IMR-90 (cell line): Measurements from ENCODE around the gene SPOCK3. TPM values are rescaled to one million over a fixed set of nuclear protein-coding genes. Genes with fewer than 3 reads are reported as not detected.

Experiments
- ATAC-seq: fragments of 200-7000 bp; cut with Tn5 transposase; 2 replicates; pipeline ENCODE4 v1.9.1; 2020; ENCODE audit warnings: low read depth, mild to moderate bottlenecking, moderate library complexity
- BruUV-seq: library from RNA; stranded (reverse); fragments of 400-500 nt; replicated peaks from 2 replicates; lab custom pipeline; 2021; lab: Mats Ljungman, UMichigan
- CTCF ChIA-PET: fragments of 300-600 bp; formaldehyde crosslinking; extraction: SDS; loops from one replicate; lab custom pipeline; 2021; ENCODE audit warnings: antibody characterized with exemption; lab: Yijun Ruan, JAX
- POLR2A ChIA-PET: fragments of 300-600 bp; sonication (Branson Sonifier 250); formaldehyde crosslinking; loops from one replicate; lab custom pipeline; 2022; ENCODE audit warnings: antibody characterized with exemption; ENCODE audit not compliant: unreplicated experiment; lab: Charles Lee
- DNase-seq: peaks from one replicate; pipeline ENCODE4 v3.0.0; 2013
- H2AFZ ChIP-seq: replicated peaks from 2 replicates; pipeline ENCODE3; 2013; ENCODE audit warnings: low read length, mild to moderate bottlenecking; ENCODE audit not compliant: poor library complexity
- H2AK5ac ChIP-seq: 2 replicates; pipeline ENCODE4 v1.6.1; 2013; ENCODE audit warnings: low read depth, low read length, inconsistent platforms
- H2AK9ac ChIP-seq: replicated peaks from 2 replicates; pipeline ENCODE3; 2013; ENCODE audit warnings: mild to moderate bottlenecking, low read depth, low read length, moderate library complexity; ENCODE audit not compliant: poor library complexity
- H2BK120ac ChIP-seq: 2 replicates; pipeline ENCODE4 v1.6.1; 2013; ENCODE audit warnings: low read depth, low read length, inconsistent platforms
- H2BK15ac ChIP-seq: 3 replicates; pipeline ENCODE4 v1.6.1; 2013; ENCODE audit warnings: low read depth, low read length, inconsistent platforms
- H2BK20ac ChIP-seq: 2 replicates; pipeline ENCODE4 v1.6.1; 2013; ENCODE audit warnings: low read depth, mild to moderate bottlenecking, inconsistent platforms, low read length, moderate library complexity
- H2BK5ac ChIP-seq: 2 replicates; pipeline ENCODE4 v1.6.1; 2013; ENCODE audit warnings: mild to moderate bottlenecking, low read depth, low read length, inconsistent platforms; ENCODE audit not compliant: poor library complexity, severe bottlenecking
- H3K14ac ChIP-seq: replicated peaks from 2 replicates; pipeline ENCODE4 v1.6.1; 2013; ENCODE audit warnings: low read depth, low read length, inconsistent platforms
- H3K18ac ChIP-seq: 2 replicates; pipeline ENCODE4 v1.6.1; 2013; ENCODE audit warnings: low read depth, low read length, control low read depth
- H3K23ac ChIP-seq: 2 replicates; pipeline ENCODE4 v1.6.1; 2013; ENCODE audit warnings: low read depth, low read length, inconsistent platforms
- H3K27ac ChIP-seq: 2 replicates; pipeline ENCODE4 v1.5.1; 2013; ENCODE audit warnings: mild to moderate bottlenecking, control low read depth, low read length; ENCODE audit not compliant: insufficient read depth
- H3K27me3 ChIP-seq: 2 replicates; pipeline ENCODE4 v1.6.1; 2013; ENCODE audit warnings: low read length; ENCODE audit not compliant: control insufficient read depth, insufficient read depth
- H3K36me3 ChIP-seq: 2 replicates; pipeline ENCODE4 v1.6.1; 2013; ENCODE audit warnings: low read length, mixed read lengths; ENCODE audit not compliant: control insufficient read depth, insufficient read depth
- H3K4ac ChIP-seq: 2 replicates; pipeline ENCODE4 v1.6.1; 2013; ENCODE audit warnings: low read depth, low read length, inconsistent platforms
- H3K4me1 ChIP-seq: 2 replicates; pipeline ENCODE4 v1.6.1; 2013; ENCODE audit warnings: low read length, mixed read lengths; ENCODE audit not compliant: control insufficient read depth, insufficient read depth
- H3K4me2 ChIP-seq: 2 replicates; pipeline ENCODE4 v1.6.1; 2013; ENCODE audit warnings: low read depth, mild to moderate bottlenecking, control low read depth, low read length, moderate library complexity
- H3K4me3 ChIP-seq: 2 replicates; pipeline ENCODE4 v1.5.1; 2013; ENCODE audit warnings: low read depth, mild to moderate bottlenecking, control low read depth, low read length, moderate library complexity; ENCODE audit not compliant: insufficient read depth
- H3K56ac ChIP-seq: 2 replicates; pipeline ENCODE4 v1.6.1; 2013; ENCODE audit warnings: low read length, inconsistent platforms; ENCODE audit not compliant: insufficient read depth; ENCODE audit errors: extremely low read depth
- H3K79me1 ChIP-seq, 2 experiments: 2 replicates each; pipeline ENCODE4 v1.6.1; 2013; ENCODE audit warnings: low read length in 2 of 2, inconsistent platforms in 1 of 2, low read depth in 1 of 2
- H3K9ac ChIP-seq: 2 replicates; pipeline ENCODE4 v1.6.1; 2013; ENCODE audit warnings: low read depth, low read length, control low read depth
- H3K9me1 ChIP-seq: 2 replicates; pipeline ENCODE4 v1.6.1; 2013; ENCODE audit warnings: low read length, inconsistent platforms; ENCODE audit not compliant: insufficient read depth
- H3K9me3 ChIP-seq: 2 replicates; pipeline ENCODE4 v1.6.1; 2013; ENCODE audit warnings: low read length; ENCODE audit not compliant: control insufficient read depth, insufficient read depth
- H4K20me1 ChIP-seq: 2 replicates; pipeline ENCODE4 v1.6.1; 2013; ENCODE audit warnings: low read length, inconsistent platforms; ENCODE audit not compliant: insufficient read depth
- H4K5ac ChIP-seq: 2 replicates; pipeline ENCODE4 v1.6.1; 2013; ENCODE audit warnings: mild to moderate bottlenecking, low read depth, low read length, control low read depth
- H4K8ac ChIP-seq, 2 experiments: 2 replicates each; pipeline ENCODE4 v1.6.1; 2013; ENCODE audit warnings: low read depth in 2 of 2, low read length in 2 of 2, control low read depth in 1 of 2, inconsistent platforms in 1 of 2
- H4K91ac ChIP-seq: 2 replicates; pipeline ENCODE4 v1.6.1; 2013; ENCODE audit warnings: low read depth, low read length, inconsistent platforms; ENCODE audit not compliant: insufficient read depth
- BHLHE40 ChIP-seq: fragments of 150-350 bp; IDR thresholded peaks from 2 replicates; pipeline ENCODE4 v1.6.1; 2016; ENCODE audit warnings: mild to moderate bottlenecking, low read depth, low read length
- CEBPB ChIP-seq: IDR thresholded peaks from 2 replicates; pipeline ENCODE4 v1.6.1; 2012; ENCODE audit warnings: low read depth, low read length, improper control_type of control experiment
- CHD1 ChIP-seq: IDR thresholded peaks from 2 replicates; pipeline ENCODE4 v1.6.1; 2012; ENCODE audit warnings: low read depth, low read length, improper control_type of control experiment
- FOS ChIP-seq: fragments of 150-350 bp; IDR thresholded peaks from 2 replicates; pipeline ENCODE4 v1.6.1; 2016; ENCODE audit warnings: low read depth, low read length
- MAFK ChIP-seq: IDR thresholded peaks from 2 replicates; pipeline ENCODE4 v1.6.1; 2012; ENCODE audit warnings: low read depth, low read length, improper control_type of control experiment
- MAZ ChIP-seq: IDR thresholded peaks from 2 replicates; pipeline ENCODE4 v1.6.1; 2012; ENCODE audit warnings: low read depth, mild to moderate bottlenecking, low read length, improper control_type of control experiment, moderate library complexity, borderline replicate concordance
- MXI1 ChIP-seq: IDR thresholded peaks from 2 replicates; pipeline ENCODE4 v1.6.1; 2012; ENCODE audit warnings: low read depth, mild to moderate bottlenecking, low read length, moderate library complexity, borderline replicate concordance
- NFE2L2 ChIP-seq: fragments of 150-350 bp; IDR thresholded peaks from 2 replicates; pipeline ENCODE4 v1.6.1; 2016; ENCODE audit warnings: low read depth, mild to moderate bottlenecking, low read length
- POLR2A ChIP-seq: IDR thresholded peaks from 2 replicates; pipeline ENCODE4 v1.6.1; 2012; ENCODE audit warnings: mild to moderate bottlenecking, low read depth, low read length
- RAD21 ChIP-seq: IDR thresholded peaks from 2 replicates; pipeline ENCODE4 v1.6.1; 2012; ENCODE audit warnings: low read length, improper control_type of control experiment
- RCOR1 ChIP-seq: IDR thresholded peaks from 2 replicates; pipeline ENCODE4 v1.6.1; 2012; ENCODE audit warnings: mild to moderate bottlenecking, low read length, improper control_type of control experiment; ENCODE audit not compliant: insufficient replicate concordance
- RFX5 ChIP-seq: IDR thresholded peaks from 2 replicates; pipeline ENCODE4 v1.8.0; 2012; ENCODE audit warnings: low read depth, mild to moderate bottlenecking, low read length, moderate library complexity
- SMC3 ChIP-seq: fragments of 150-350 bp; IDR thresholded peaks from 2 replicates; pipeline ENCODE4 v1.6.1; 2016; ENCODE audit warnings: low read depth, mild to moderate bottlenecking, antibody characterized with exemption, low read length, moderate library complexity
- WGBS, 2 experiments: methylation state at CpG; one replicate each; pipeline versions ENCODE4 v1.1.5 to v1.1.7; 2013; ENCODE audit warnings: missing lambda C conversion rate in 2 of 2; ENCODE audit not compliant: insufficient read length in 1 of 2; ENCODE audit errors: extremely low coverage in 2 of 2; 5-methylcytosine and 5-hydroxymethylcytosine counted together
- dilution Hi-C: fragments of 300-500 bp; cut with HindIII; formaldehyde crosslinking; loops from one replicate; pipeline ENCODE4 v1.14.3; 2018; ENCODE audit warnings: low sequenced_read_pairs; ENCODE audit not compliant: unreplicated experiment
- in situ Hi-C: fragments of 300-500 bp; cut with MboI; formaldehyde crosslinking; loops from 3 replicates; pipeline ENCODE4 v1.14.3; 2019; ENCODE audit warnings: low sequenced_read_pairs, inconsistent platforms, mixed read lengths
- intact Hi-C: fragments of 100-400 bp; cut with micrococcal nuclease; formaldehyde crosslinking; loops from 2 replicates; pipeline ENCODE4 v1.10.0; 2022
- polyA plus RNA-seq, 3 experiments: library from polyadenylated mRNA; depleted of rRNA; stranded (reverse); fragments of >200 nt; gene quantifications; 2 replicates each; pipeline ENCODE4 v1.2.3, GENCODE V29; 2012; ENCODE audit warnings: low replicate concordance in 1 of 3
- total RNA-seq: library from RNA; depleted of rRNA; stranded (reverse); fragments of >200 nt; gene quantifications from 2 replicates; pipeline ENCODE4 v1.2.3, GENCODE V29; 2012
- TF ChIP-seq, protein P1 (sequence below): fragments of 150-350 bp; IDR thresholded peaks from 2 replicates; pipeline ENCODE4 v1.6.1; 2017; ENCODE audit warnings: mild to moderate bottlenecking, antibody characterized with exemption, low read length, low read depth
- TF ChIP-seq, protein P2 (sequence below): conservative IDR thresholded peaks from 2 replicates; pipeline ENCODE4 v1.5.1; 2012; ENCODE audit warnings: mild to moderate bottlenecking, low read depth, low read length, improper control_type of control experiment
- TF ChIP-seq, protein P3 (sequence below): fragments of 150-350 bp; IDR thresholded peaks from 2 replicates; pipeline ENCODE4 v1.6.1; 2016; ENCODE audit warnings: low read depth, mild to moderate bottlenecking, low read length, moderate library complexity, borderline replicate concordance

The SPOCK3 gene
- total and polyA plus RNA-seq, 2 of the 4 experiments (the other 2 are of a cell fraction), result not detected

DNA sequence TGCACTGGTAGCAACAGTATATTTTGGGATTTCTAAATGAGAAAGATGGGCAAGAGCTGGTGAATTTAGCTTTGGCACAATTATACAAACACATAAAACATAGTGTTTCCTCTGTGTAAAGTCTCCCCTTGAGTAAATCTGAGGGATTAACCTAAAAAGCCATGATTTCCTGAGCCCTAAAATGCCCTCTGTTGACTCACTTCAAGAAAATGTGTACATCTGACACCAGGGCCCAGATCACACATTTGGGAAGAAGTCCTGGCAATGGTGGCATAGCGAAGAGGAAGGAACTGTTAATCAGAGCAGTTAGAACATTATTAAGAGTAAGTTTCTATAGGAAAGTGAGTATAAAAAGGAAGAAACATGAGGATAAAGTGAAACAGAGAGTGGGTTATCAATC lies 338.5 kb downstream of the SPOCK3 start:
- Histone ChIP-seq H3K4ac (no peak overlapping the region), H3K23ac (no peak overlapping the region), H4K8ac (no peak overlapping the region), H2BK5ac (no peak overlapping the region), H3K14ac (no peak overlapping the region), H3K4me3 (no peak overlapping the region), H2BK15ac (no peak overlapping the region), H4K20me1 (no peaks in the 10 kb centered on the region), H3K18ac (no peak overlapping the region), H3K4me1 (no peaks in the 10 kb centered on the region), H2BK120ac (no peak overlapping the region), H3K27ac (no peak overlapping the region), H3K9me1 (no peaks in the 10 kb centered on the region), H3K9me3 (peaks cover 10% of the 10 kb centered on the region), H2AK5ac (no peak overlapping the region), H3K56ac (no peak overlapping the region), H4K5ac (no peak overlapping the region), H2BK20ac (no peak overlapping the region), H3K36me3 (no peaks in the 10 kb centered on the region), H3K27me3 (no peaks in the 10 kb centered on the region), H2AK9ac (no peak overlapping the region), H4K91ac (no peak overlapping the region), H3K9ac (no peak overlapping the region), H3K79me1 (no peaks in the 10 kb centered on the region), H3K4me2 (no peak overlapping the region), H2AFZ (no peak overlapping the region)
- POLR2A ChIA-PET, result no interaction called here
- intact Hi-C loops (no loop called here), in situ Hi-C loops (no loop called here), dilution Hi-C loops (no loop called here)
- ATAC-seq, result no peak
- CTCF ChIA-PET, result interaction anchor here (0.6 kb wide), 1 partner anchor 302 kb away, joined by 6 read pairs; no protein-coding TSS in a partner anchor
- TF ChIP-seq RCOR1 (no peak), MAZ (no peak), SMC3 (no peak), MAFK (no peak), POLR2A (no peak), CEBPB (no peak), RAD21 (no peak), NFE2L2 (no peak), RFX5 (no peak), FOS (no peak), BHLHE40 (no peak), MXI1 (no peak), CHD1 (no peak)
- TF ChIP-seq, protein P1, sequence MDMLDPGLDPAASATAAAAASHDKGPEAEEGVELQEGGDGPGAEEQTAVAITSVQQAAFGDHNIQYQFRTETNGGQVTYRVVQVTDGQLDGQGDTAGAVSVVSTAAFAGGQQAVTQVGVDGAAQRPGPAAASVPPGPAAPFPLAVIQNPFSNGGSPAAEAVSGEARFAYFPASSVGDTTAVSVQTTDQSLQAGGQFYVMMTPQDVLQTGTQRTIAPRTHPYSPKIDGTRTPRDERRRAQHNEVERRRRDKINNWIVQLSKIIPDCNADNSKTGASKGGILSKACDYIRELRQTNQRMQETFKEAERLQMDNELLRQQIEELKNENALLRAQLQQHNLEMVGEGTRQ, result no peak
- TF ChIP-seq, protein P2, sequence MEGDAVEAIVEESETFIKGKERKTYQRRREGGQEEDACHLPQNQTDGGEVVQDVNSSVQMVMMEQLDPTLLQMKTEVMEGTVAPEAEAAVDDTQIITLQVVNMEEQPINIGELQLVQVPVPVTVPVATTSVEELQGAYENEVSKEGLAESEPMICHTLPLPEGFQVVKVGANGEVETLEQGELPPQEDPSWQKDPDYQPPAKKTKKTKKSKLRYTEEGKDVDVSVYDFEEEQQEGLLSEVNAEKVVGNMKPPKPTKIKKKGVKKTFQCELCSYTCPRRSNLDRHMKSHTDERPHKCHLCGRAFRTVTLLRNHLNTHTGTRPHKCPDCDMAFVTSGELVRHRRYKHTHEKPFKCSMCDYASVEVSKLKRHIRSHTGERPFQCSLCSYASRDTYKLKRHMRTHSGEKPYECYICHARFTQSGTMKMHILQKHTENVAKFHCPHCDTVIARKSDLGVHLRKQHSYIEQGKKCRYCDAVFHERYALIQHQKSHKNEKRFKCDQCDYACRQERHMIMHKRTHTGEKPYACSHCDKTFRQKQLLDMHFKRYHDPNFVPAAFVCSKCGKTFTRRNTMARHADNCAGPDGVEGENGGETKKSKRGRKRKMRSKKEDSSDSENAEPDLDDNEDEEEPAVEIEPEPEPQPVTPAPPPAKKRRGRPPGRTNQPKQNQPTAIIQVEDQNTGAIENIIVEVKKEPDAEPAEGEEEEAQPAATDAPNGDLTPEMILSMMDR, result no peak
- TF ChIP-seq, protein P3, sequence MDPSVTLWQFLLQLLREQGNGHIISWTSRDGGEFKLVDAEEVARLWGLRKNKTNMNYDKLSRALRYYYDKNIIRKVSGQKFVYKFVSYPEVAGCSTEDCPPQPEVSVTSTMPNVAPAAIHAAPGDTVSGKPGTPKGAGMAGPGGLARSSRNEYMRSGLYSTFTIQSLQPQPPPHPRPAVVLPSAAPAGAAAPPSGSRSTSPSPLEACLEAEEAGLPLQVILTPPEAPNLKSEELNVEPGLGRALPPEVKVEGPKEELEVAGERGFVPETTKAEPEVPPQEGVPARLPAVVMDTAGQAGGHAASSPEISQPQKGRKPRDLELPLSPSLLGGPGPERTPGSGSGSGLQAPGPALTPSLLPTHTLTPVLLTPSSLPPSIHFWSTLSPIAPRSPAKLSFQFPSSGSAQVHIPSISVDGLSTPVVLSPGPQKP, result no peak
- no TSS peak for BruUV-seq
- WGBS, 2 experiments, result 40% methylated on average over 1 of the region's 1 CpG; no CpG with 5 or more reads in 1 of the 2 experiments
- no peak for DNase-seq
